ENCODE measurements around the gene LRRC4C.

GRCh38 chr11:41056892-41057569 lies 402.4 kb downstream of the LRRC4C start:
- no peak for TF ChIP-seq CTCF (conservative IDR thresholded peaks at IDR 0.05; ENCODE audit: low read depth, low read length)
- TF ChIP-seq EZH2phosphoT487 (IDR thresholded peaks at IDR 0.05; ENCODE audit: borderline replicate concordance, low read length) = no peak
- TF ChIP-seq EZH2 (IDR thresholded peaks at IDR 0.05; ENCODE audit: low read length, unreplicated experiment) = no peak
